AG10803 (cell line): ENCODE data around the gene PYY.

Source experiments
- DNase-seq: peaks from one replicate; pipeline ENCODE4 v3.0.0; 2010; ENCODE audit warnings: low read depth
- H3K4me3 ChIP-seq: 2 replicates; pipeline ENCODE4 v1.5.1; 2011; ENCODE audit warnings: mild to moderate bottlenecking, low read length, control low read depth
- CTCF ChIP-seq: conservative IDR thresholded peaks from 2 replicates; pipeline ENCODE4 v1.5.1; 2011; ENCODE audit warnings: mild to moderate bottlenecking, low read length, control low read depth, inconsistent platforms

PYY gene

GRCh38 chr17:43912635-43913304 is 41.0 kb downstream of the PYY start:
- DNase-seq: no peak
- H3K4me3 ChIP-seq: no peak overlapping the region
- TF ChIP-seq CTCF: no peak

- no peak for DNase-seq
- no peak overlapping the region for H3K4me3 ChIP-seq
- TF ChIP-seq CTCF: no peak
Measured at GRCh38 chr17:43911904-43912303, 41.8 kb downstream of the PYY start.

GRCh38 chr17:43909537-43910231 is 44.1 kb downstream of the PYY start:
- no peak for TF ChIP-seq CTCF

GRCh38 chr17:43907998-43908721 is 45.6 kb downstream of the PYY start:
- H3K4me3 ChIP-seq: peak overlapping the region; percentile 73
- no peak for TF ChIP-seq CTCF
- DNase-seq: peak; percentile 74

More at GRCh38 chr17:43909537-43910231, 44.1 kb downstream of the PYY start:
- no peak overlapping the region for H3K4me3 ChIP-seq
- no peak for DNase-seq

GRCh38 chr17:43907425-43907981 is 46.2 kb downstream of the PYY start, which contains the start of gene MPP2:
Gene MPP2, minus strand, starts transcription at chr17:43907536. Its CDS starts 3,076 bp downstream, at chr17:43904460.
- peak; percentile 30 for TF ChIP-seq CTCF
- peak; percentile 54 for DNase-seq
- H3K4me3 ChIP-seq: peak within 1 kb of the TSS; percentile 73

GRCh38 chr17:43906951-43907424 is 46.8 kb downstream of the PYY start:
- DNase-seq: no peak
- no peak for TF ChIP-seq CTCF
- H3K4me3 ChIP-seq: peak overlapping the region; percentile 73
